Gastrocnemius medialis (tissue), 4 donors: Measurements from ENCODE around the gene GALNT2.

ENCODE experiments used
- POLR2A ChIP-seq, 2 donors: fragments of 450-650 bp; IDR thresholded peaks; one replicate each; pipeline ENCODE4 v1.6.1; 2017; ENCODE audit warnings: antibody characterized with exemption in 2 of 2, mild to moderate bottlenecking in 2 of 2, moderate library complexity in 2 of 2
- TF ChIP-seq, protein P1 (sequence below), 5 experiments: fragments of 450-650 bp in 3 of 5; fragments of 200-600 bp in 2 of 5; sonication (generic) in 2 of 5; IDR thresholded peaks in 4 of 5; conservative IDR thresholded peaks in 1 of 5; 1 replicate in 4 of 5; 2 replicates in 1 of 5; pipeline ENCODE4 v1.5.1; 2016 to 2019; ENCODE audit warnings: antibody characterized with exemption in 5 of 5, mild to moderate bottlenecking in 3 of 5, moderate library complexity in 3 of 5

DNA sequence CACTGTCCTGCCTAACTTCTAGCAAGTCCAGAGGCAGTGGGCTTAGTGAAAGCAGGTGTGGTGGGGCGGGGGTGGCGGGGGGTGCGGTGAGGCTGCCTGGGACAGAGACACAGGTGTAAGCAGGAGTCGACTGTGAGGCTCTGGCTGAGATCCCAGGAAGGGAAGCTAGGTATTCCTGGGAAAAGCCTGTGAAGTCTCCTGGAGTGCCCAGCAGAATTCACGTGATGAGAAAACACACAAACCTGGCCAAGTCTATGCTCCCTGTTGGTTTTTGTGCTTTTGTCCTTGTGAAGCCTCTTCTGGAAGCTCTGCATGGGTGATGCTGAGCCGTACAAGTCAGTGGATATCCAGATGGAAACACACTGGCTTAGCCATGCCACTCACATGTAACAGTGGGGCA lies 5.3 kb downstream of the GALNT2 start:
- TF ChIP-seq, protein P1, sequence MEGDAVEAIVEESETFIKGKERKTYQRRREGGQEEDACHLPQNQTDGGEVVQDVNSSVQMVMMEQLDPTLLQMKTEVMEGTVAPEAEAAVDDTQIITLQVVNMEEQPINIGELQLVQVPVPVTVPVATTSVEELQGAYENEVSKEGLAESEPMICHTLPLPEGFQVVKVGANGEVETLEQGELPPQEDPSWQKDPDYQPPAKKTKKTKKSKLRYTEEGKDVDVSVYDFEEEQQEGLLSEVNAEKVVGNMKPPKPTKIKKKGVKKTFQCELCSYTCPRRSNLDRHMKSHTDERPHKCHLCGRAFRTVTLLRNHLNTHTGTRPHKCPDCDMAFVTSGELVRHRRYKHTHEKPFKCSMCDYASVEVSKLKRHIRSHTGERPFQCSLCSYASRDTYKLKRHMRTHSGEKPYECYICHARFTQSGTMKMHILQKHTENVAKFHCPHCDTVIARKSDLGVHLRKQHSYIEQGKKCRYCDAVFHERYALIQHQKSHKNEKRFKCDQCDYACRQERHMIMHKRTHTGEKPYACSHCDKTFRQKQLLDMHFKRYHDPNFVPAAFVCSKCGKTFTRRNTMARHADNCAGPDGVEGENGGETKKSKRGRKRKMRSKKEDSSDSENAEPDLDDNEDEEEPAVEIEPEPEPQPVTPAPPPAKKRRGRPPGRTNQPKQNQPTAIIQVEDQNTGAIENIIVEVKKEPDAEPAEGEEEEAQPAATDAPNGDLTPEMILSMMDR (IDR thresholded peaks at IDR 0.05 in 4 of 5, conservative IDR thresholded peaks at IDR 0.05 in 1 of 5): no peak
- no peak for TF ChIP-seq POLR2A (IDR thresholded peaks at IDR 0.05)
